Measurements from ENCODE around the gene AKR1B1.

DNA sequence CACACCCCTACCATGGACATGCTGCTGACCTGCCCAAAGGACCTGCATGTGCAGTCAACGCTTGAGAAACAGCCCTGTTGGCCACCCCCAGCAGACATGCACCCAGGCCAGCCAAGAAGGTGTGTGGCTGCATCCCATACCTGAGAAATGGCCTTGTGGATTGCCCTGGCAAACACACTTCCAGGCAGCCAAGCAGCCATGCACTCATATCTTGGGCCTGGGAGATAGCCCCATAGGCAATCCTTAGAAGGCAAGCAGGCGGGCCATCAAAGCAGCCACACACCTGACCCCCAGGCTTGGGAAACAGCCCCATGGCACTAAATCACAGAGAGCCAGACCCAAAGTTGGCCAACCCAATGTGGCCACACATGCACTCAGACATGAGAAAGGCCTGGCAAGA lies 4.9 kb upstream of the AKR1B1 start:
- TF ChIP-seq, protein P1, sequence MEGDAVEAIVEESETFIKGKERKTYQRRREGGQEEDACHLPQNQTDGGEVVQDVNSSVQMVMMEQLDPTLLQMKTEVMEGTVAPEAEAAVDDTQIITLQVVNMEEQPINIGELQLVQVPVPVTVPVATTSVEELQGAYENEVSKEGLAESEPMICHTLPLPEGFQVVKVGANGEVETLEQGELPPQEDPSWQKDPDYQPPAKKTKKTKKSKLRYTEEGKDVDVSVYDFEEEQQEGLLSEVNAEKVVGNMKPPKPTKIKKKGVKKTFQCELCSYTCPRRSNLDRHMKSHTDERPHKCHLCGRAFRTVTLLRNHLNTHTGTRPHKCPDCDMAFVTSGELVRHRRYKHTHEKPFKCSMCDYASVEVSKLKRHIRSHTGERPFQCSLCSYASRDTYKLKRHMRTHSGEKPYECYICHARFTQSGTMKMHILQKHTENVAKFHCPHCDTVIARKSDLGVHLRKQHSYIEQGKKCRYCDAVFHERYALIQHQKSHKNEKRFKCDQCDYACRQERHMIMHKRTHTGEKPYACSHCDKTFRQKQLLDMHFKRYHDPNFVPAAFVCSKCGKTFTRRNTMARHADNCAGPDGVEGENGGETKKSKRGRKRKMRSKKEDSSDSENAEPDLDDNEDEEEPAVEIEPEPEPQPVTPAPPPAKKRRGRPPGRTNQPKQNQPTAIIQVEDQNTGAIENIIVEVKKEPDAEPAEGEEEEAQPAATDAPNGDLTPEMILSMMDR (conservative IDR thresholded peaks at IDR 0.05; ENCODE audit: low read length), result no peak
- TF ChIP-seq EZH2phosphoT487 (IDR thresholded peaks at IDR 0.05; ENCODE audit: borderline replicate concordance, low read depth, low read length), result no peak

All from OCI-LY7 (cell line).